GM21367 (cell line): Measurements from ENCODE around the gene MRC2.
A peak's percentile ranks its signal among the peaks of the same experiment; 100 is the strongest.

ENCODE experiments used
- ATAC-seq: cut with Tn5 transposase; IDR thresholded peaks from one replicate; pipeline ENCODE4 v1.9.1; 2021; ENCODE audit not compliant: unreplicated experiment

Gene MRC2

GRCh38 chr17:62631936-62632924 lies 4.8 kb downstream of the MRC2 start:
- ATAC-seq = no peak

GRCh38 chr17:62637809-62638208 lies 10.3 kb downstream of the MRC2 start:
- no peak for ATAC-seq

GRCh38 chr17:62641153-62641552 lies 13.7 kb downstream of the MRC2 start:
- ATAC-seq = no peak

- no peak for ATAC-seq
Measured at GRCh38 chr17:62641951-62642350, 14.5 kb downstream of the MRC2 start.

GRCh38 chr17:62643496-62643895 lies 16.0 kb downstream of the MRC2 start:
- no peak for ATAC-seq

GRCh38 chr17:62644487-62645173 lies 17.2 kb downstream of the MRC2 start:
- no peak for ATAC-seq

- no peak for ATAC-seq
Measured at GRCh38 chr17:62648251-62648955, 20.9 kb downstream of the MRC2 start.

- no peak for ATAC-seq
Measured at GRCh38 chr17:62648956-62649294, 21.5 kb downstream of the MRC2 start.

- ATAC-seq = no peak
Measured at GRCh38 chr17:62649570-62649969, 22.1 kb downstream of the MRC2 start.

- no peak for ATAC-seq
Measured at GRCh38 chr17:62650587-62650986, 23.1 kb downstream of the MRC2 start.

GRCh38 chr17:62652251-62653001 lies 25.0 kb downstream of the MRC2 start:
- ATAC-seq = no peak

GRCh38 chr17:62653002-62653825 lies 25.7 kb downstream of the MRC2 start:
- ATAC-seq = peak; percentile 62

GRCh38 chr17:62653826-62654761 lies 26.6 kb downstream of the MRC2 start:
- ATAC-seq = no peak

- ATAC-seq = no peak
Measured at GRCh38 chr17:62655656-62656055, 28.2 kb downstream of the MRC2 start.

- no peak for ATAC-seq
Measured at GRCh38 chr17:62656446-62656845, 29.0 kb downstream of the MRC2 start.

GRCh38 chr17:62657145-62657665 lies 29.7 kb downstream of the MRC2 start:
- ATAC-seq = no peak

GRCh38 chr17:62657690-62658089 lies 30.2 kb downstream of the MRC2 start:
- no peak for ATAC-seq

- ATAC-seq = no peak
Measured at GRCh38 chr17:62658136-62658920, 30.9 kb downstream of the MRC2 start.
